Gastrocnemius medialis (tissue), 4 donors: Measurements from ENCODE around the gene INPP4A. TPM values are rescaled to one million over a fixed set of nuclear protein-coding genes. Genes with fewer than 3 reads are reported as not detected.

Source experiments
- ATAC-seq, 2 donors: fragments of 150-250 bp; one replicate each; pipeline ENCODE4 v1.9.1; 2016
- DNase-seq, 2 donors: peaks; one replicate each; pipeline ENCODE4 v3.0.0-alpha.2; 2019
- H3K27ac ChIP-seq, 4 donors: fragments of 200-600 bp; sonication (generic); 1 replicate in 1 of 4; 2 replicates in 3 of 4; pipeline ENCODE4 v1.5.1; 2016 to 2018; ENCODE audit warnings: mild to moderate bottlenecking in 2 of 4, moderate library complexity in 1 of 4
- H3K27me3 ChIP-seq, 3 donors: fragments of 200-600 bp; sonication (generic) in 2 of 3; 1 replicate in 1 of 3; 2 replicates in 2 of 3; pipeline versions ENCODE4 v1.5.1 to v1.6.0; 2016 to 2019; ENCODE audit warnings: mild to moderate bottlenecking in 1 of 3, moderate library complexity in 1 of 3
- H3K36me3 ChIP-seq, 2 donors: fragments of 200-600 bp; sonication (generic) in 1 of 2; one replicate each; pipeline ENCODE4 v1.5.1; 2017 to 2018
- H3K4me1 ChIP-seq, 2 donors: fragments of 200-600 bp; sonication (generic) in 1 of 2; one replicate each; pipeline ENCODE4 v1.5.1; 2016 to 2017; ENCODE audit warnings: mild to moderate bottlenecking in 2 of 2
- H3K4me3 ChIP-seq, 4 donors: fragments of 200-600 bp; sonication (generic) in 3 of 4; 1 replicate in 1 of 4; 2 replicates in 3 of 4; pipeline ENCODE4 v1.5.1; 2016 to 2019; ENCODE audit warnings: mild to moderate bottlenecking in 2 of 4
- H3K9me3 ChIP-seq, 3 donors: fragments of 200-600 bp; sonication (generic) in 2 of 3; 1 replicate in 1 of 3; 2 replicates in 2 of 3; pipeline ENCODE4 v1.5.1; 2016 to 2019
- CTCF ChIP-seq, 5 experiments: fragments of 450-650 bp in 3 of 5; fragments of 200-600 bp in 2 of 5; sonication (generic) in 2 of 5; IDR thresholded peaks in 4 of 5; conservative IDR thresholded peaks in 1 of 5; 1 replicate in 4 of 5; 2 replicates in 1 of 5; pipeline ENCODE4 v1.5.1; 2016 to 2019; ENCODE audit warnings: antibody characterized with exemption in 5 of 5, mild to moderate bottlenecking in 3 of 5, moderate library complexity in 3 of 5
- POLR2A ChIP-seq, 2 donors: fragments of 450-650 bp; IDR thresholded peaks; one replicate each; pipeline ENCODE4 v1.6.1; 2017; ENCODE audit warnings: antibody characterized with exemption in 2 of 2, mild to moderate bottlenecking in 2 of 2, moderate library complexity in 2 of 2
- in situ Hi-C, 4 donors: fragments of 200-750 bp; cut with MboI; loops; one replicate each; pipeline versions ENCODE4 v1.15.0 to v1.8.0; 2017; ENCODE audit warnings: low sequenced_read_pairs in 4 of 4
- intact Hi-C: fragments of 100-400 bp; cut with DNase I; formaldehyde crosslinking; loops from one replicate; pipeline ENCODE4 v1.15.1; 2023; ENCODE audit warnings: low total_unique reads
- total RNA-seq, 4 donors: library from RNA; depleted of rRNA; stranded (reverse); fragments of >200 nt; gene quantifications; one replicate each; pipeline versions ENCODE4 v1.1.0 to v1.2.3, GENCODE V29; 2016

The INPP4A gene
- total RNA-seq, 4 donors from 2014 or later: 9.8 to 19.6 (median 16.0) TPM

GRCh38 chr2:98446850-98447249 is 2.2 kb downstream of the INPP4A start:
- intact Hi-C loops (no loop called here), in situ Hi-C loops (no loop called here)
- Histone ChIP-seq H3K4me1 (peaks cover 17 to 22% of the 10 kb centered on the region in 2 donors), H3K27ac (no peak overlapping the region), H3K36me3 (no peaks in the 10 kb centered on the region), H3K4me3 (no peak overlapping the region), H3K9me3 (no peaks in the 10 kb centered on the region), H3K27me3 (no peaks in the 10 kb centered on the region)
- no peak for ATAC-seq
- no peak for TF ChIP-seq POLR2A (IDR thresholded peaks at IDR 0.05)
- TF ChIP-seq CTCF (IDR thresholded peaks at IDR 0.05 in 4 of 5, conservative IDR thresholded peaks at IDR 0.05 in 1 of 5): no peak
- DNase-seq: no peak

GRCh38 chr2:98448441-98449145 is 3.9 kb downstream of the INPP4A start:
- H3K27me3 ChIP-seq: no peaks in the 10 kb centered on the region
- H3K9me3 ChIP-seq: no peaks in the 10 kb centered on the region
- in situ Hi-C loops: no loop called here
- H3K4me1 ChIP-seq: peaks cover 17 to 22% of the 10 kb centered on the region in 2 donors
- no peak overlapping the region for H3K4me3 ChIP-seq
- no peaks in the 10 kb centered on the region for H3K36me3 ChIP-seq
- DNase-seq: no peak
- no peak for TF ChIP-seq CTCF (IDR thresholded peaks at IDR 0.05 in 4 of 5, conservative IDR thresholded peaks at IDR 0.05 in 1 of 5)
- no peak for TF ChIP-seq POLR2A (IDR thresholded peaks at IDR 0.05)
- intact Hi-C loops: no loop called here
- H3K27ac ChIP-seq: no peak overlapping the region
- no peak for ATAC-seq

- intact Hi-C loops: no loop called here
- peaks cover 10 to 18% of the 10 kb centered on the region in 2 donors for H3K4me1 ChIP-seq
These were observed 7.9 kb downstream of the INPP4A start for GRCh38 chr2:98452396-98453027.

GRCh38 chr2:98453083-98453482 is 8.4 kb downstream of the INPP4A start:
- intact Hi-C loops: no loop called here
- DNase-seq (no peak), ATAC-seq (no peak)
- TF ChIP-seq POLR2A (IDR thresholded peaks at IDR 0.05) (no peak), CTCF (IDR thresholded peaks at IDR 0.05 in 4 of 5, conservative IDR thresholded peaks at IDR 0.05 in 1 of 5) (no peak)
- H3K4me1 ChIP-seq: peaks cover 10 to 18% of the 10 kb centered on the region in 2 donors
- H3K4me3 ChIP-seq: no peak overlapping the region
- H3K9me3 ChIP-seq: no peaks in the 10 kb centered on the region
- no peaks in the 10 kb centered on the region for H3K27me3 ChIP-seq
- no peak overlapping the region for H3K27ac ChIP-seq
- no peaks in the 10 kb centered on the region for H3K36me3 ChIP-seq
- in situ Hi-C loops: no loop called here

More at GRCh38 chr2:98452396-98453027, 7.9 kb downstream of the INPP4A start:
- Histone ChIP-seq H3K9me3 (no peaks in the 10 kb centered on the region), H3K27ac (no peak overlapping the region), H3K4me3 (no peak overlapping the region), H3K36me3 (no peaks in the 10 kb centered on the region), H3K27me3 (no peaks in the 10 kb centered on the region)
- no peak for ATAC-seq
- TF ChIP-seq POLR2A (IDR thresholded peaks at IDR 0.05) (no peak), CTCF (IDR thresholded peaks at IDR 0.05 in 4 of 5, conservative IDR thresholded peaks at IDR 0.05 in 1 of 5) (no peak)
- in situ Hi-C loops: no loop called here
- no peak for DNase-seq
